Kidney (tissue), 14 donors: Measurements from ENCODE around the gene KMT2E. TPM values are rescaled to one million over a fixed set of nuclear protein-coding genes. Genes with fewer than 3 reads are reported as not detected.

ENCODE experiments used
- DNase-seq, 5 donors: peaks; one replicate each; pipeline ENCODE4 v3.0.0-alpha.2; 2013 to 2020
- FAIRE-seq: peaks from 2 replicates; lab custom pipeline; 2012; peaks lifted over from hg19 to GRCh38; lab: Jason Lieb, UNC
- H3K27ac ChIP-seq, 2 donors: one replicate each; pipeline ENCODE4 v1.7.0; 2013; ENCODE audit warnings: low read depth in 2 of 2, low read length in 2 of 2, inconsistent platforms in 1 of 2
- H3K27me3 ChIP-seq: one replicate; pipeline ENCODE4 v1.7.1; 2013; ENCODE audit warnings: low read length, inconsistent platforms; ENCODE audit not compliant: control insufficient read depth, insufficient read depth
- H3K36me3 ChIP-seq, 3 donors: one replicate each; pipeline versions ENCODE4 v1.7.0 to v1.7.1; 2013; ENCODE audit warnings: low read length in 3 of 3, control low read depth in 1 of 3, inconsistent platforms in 1 of 3; ENCODE audit not compliant: insufficient read depth in 3 of 3, control insufficient read depth in 2 of 3
- H3K4me1 ChIP-seq, 3 donors: one replicate each; pipeline versions ENCODE4 v1.7.0 to v1.7.1; 2013; ENCODE audit warnings: low read length in 3 of 3, inconsistent platforms in 1 of 3, low read depth in 1 of 3; ENCODE audit not compliant: control insufficient read depth in 2 of 3, insufficient read depth in 2 of 3
- H3K4me3 ChIP-seq, 3 donors: one replicate each; pipeline versions ENCODE4 v1.7.0 to v1.8.1; 2013; ENCODE audit warnings: low read length in 3 of 3, control low read depth in 1 of 3, inconsistent platforms in 1 of 3
- H3K9ac ChIP-seq, 3 donors: one replicate each; pipeline versions ENCODE4 v1.7.0 to v1.7.1; 2013; ENCODE audit warnings: low read length in 3 of 3, control low read depth in 1 of 3, inconsistent platforms in 1 of 3
- H3K9me3 ChIP-seq, 3 donors: one replicate each; pipeline versions ENCODE4 v1.7.0 to v1.7.1; 2013; ENCODE audit warnings: low read length in 3 of 3, control low read depth in 1 of 3, inconsistent platforms in 1 of 3; ENCODE audit not compliant: control insufficient read depth in 2 of 3, insufficient read depth in 1 of 3
- intact Hi-C: fragments of 100-400 bp; cut with DNase I; formaldehyde crosslinking; loops from one replicate; pipeline ENCODE4 v1.11.1; 2022
- polyA plus RNA-seq: library from polyadenylated mRNA; stranded (reverse); fragments of 350-450 nt; fragmentation: Illumina TruSeq; extraction: RNeasy Lipid Tissue Mini Kit (QIAGEN cat#74804); gene quantifications from one replicate; pipeline ENCODE4 v1.2.3, GENCODE V29; 2014; ENCODE audit warnings: low read depth, low replicate concordance; ENCODE audit not compliant: insufficient read depth
- total RNA-seq: library from RNA; stranded (reverse); fragmentation: NEBNext Ultra II Directional; extraction: Animal tissue kit (Norgen Biotek cat#: 25700); gene quantifications from one replicate; pipeline ENCODE4 v1.2.1, GENCODE V29; 2021
- TF ChIP-seq, protein P1 (sequence below): IDR thresholded peaks from 3 replicates; pipeline ENCODE4 v1.5.1; 2012; ENCODE audit warnings: mild to moderate bottlenecking, moderate library complexity, borderline replicate concordance; ENCODE audit not compliant: insufficient read depth; ENCODE audit errors: extremely low read depth
- donor health status: control.
- donor health status: control.
- donor health status: control.
- donor health status: control.
- donor health status: control.
- donor health status: DM: yes; HTN: yes; CAD: no.
- donor health status: Normal renal cell carcinoma (clear cell type).

KMT2E gene
- total and polyA plus RNA-seq, 2 donors from 2014 or later, result 7.2 to 106 TPM

DNA sequence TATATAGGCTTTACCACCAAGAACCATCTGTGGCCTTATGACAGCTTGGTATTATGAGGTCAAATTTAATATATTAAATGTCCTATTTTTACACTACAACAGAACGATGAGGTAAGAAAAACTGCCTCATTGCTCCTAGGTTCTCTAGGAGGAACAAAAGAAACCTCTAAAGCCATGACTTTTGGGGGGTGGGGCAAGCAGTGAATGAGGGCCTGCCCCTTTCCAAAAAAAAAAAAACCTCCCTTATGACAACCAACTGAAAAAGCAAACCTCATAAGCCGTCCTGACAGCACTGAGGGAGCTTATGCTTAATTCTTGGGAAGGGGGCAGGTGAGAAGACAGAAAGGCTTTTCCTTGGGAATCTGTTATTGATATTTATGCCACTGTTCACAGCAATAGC is 116.6 kb downstream of the KMT2E start:
- Histone ChIP-seq H3K27me3 (no peaks in the 10 kb centered on the region), H3K9ac (no peak overlapping the region), H3K9me3 (no peaks in the 10 kb centered on the region), H3K36me3 (peaks cover 0 to 5% (median 0%) of the 10 kb centered on the region in 3 donors), H3K4me3 (no peak overlapping the region), H3K27ac (no peak overlapping the region), H3K4me1 (peaks cover 0 to 6% (median 0%) of the 10 kb centered on the region in 3 donors)
- intact Hi-C loops, result no loop called here
- DNase-seq (no peak), FAIRE-seq (no peak)
- TF ChIP-seq, protein P1, sequence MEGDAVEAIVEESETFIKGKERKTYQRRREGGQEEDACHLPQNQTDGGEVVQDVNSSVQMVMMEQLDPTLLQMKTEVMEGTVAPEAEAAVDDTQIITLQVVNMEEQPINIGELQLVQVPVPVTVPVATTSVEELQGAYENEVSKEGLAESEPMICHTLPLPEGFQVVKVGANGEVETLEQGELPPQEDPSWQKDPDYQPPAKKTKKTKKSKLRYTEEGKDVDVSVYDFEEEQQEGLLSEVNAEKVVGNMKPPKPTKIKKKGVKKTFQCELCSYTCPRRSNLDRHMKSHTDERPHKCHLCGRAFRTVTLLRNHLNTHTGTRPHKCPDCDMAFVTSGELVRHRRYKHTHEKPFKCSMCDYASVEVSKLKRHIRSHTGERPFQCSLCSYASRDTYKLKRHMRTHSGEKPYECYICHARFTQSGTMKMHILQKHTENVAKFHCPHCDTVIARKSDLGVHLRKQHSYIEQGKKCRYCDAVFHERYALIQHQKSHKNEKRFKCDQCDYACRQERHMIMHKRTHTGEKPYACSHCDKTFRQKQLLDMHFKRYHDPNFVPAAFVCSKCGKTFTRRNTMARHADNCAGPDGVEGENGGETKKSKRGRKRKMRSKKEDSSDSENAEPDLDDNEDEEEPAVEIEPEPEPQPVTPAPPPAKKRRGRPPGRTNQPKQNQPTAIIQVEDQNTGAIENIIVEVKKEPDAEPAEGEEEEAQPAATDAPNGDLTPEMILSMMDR, result no peak

DNA sequence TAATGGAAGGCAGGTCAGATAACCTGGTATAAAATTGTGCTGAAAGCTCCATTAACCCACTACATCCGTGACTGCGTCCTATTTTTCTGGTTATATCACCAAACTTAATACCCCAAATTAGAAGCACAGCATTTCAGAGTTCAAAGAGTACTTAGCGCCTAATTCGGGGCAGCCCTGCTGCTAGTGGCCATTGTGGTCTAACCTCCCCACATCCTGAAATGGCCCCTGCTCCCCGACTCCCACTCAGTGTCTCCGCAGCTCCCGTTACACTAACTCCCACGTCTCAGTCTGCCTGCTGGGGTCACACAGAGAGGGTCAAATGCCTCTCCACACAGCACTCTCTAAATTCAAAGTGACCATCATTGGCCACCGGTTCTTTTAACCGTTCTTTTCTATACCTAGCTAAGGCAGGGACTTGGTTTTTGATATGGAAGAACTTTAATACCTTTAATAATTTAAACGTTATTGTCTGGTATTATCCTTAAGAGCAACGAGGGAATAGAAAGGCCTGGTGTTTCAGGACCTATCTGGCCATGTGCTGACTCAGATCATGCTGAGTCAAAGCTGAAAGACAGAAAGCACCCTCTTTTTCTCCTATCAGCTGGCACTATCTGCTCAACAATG is 117.1 kb downstream of the KMT2E start:
- DNase-seq (peak in 4 of 5 donors; percentile 54 to 59 (median 56)), FAIRE-seq (no peak)
- intact Hi-C loops, result no loop called here
- TF ChIP-seq, protein P1, result no peak
- no peak overlapping the region for H3K4me3 ChIP-seq
- H3K9me3 ChIP-seq, result no peaks in the 10 kb centered on the region
- peaks cover 0 to 3% (median 0%) of the 10 kb centered on the region in 3 donors for H3K36me3 ChIP-seq
- peaks cover 0 to 6% (median 0%) of the 10 kb centered on the region in 3 donors for H3K4me1 ChIP-seq
- no peak overlapping the region for H3K27ac ChIP-seq
- H3K27me3 ChIP-seq, result no peaks in the 10 kb centered on the region
- H3K9ac ChIP-seq, result no peak overlapping the region

DNA sequence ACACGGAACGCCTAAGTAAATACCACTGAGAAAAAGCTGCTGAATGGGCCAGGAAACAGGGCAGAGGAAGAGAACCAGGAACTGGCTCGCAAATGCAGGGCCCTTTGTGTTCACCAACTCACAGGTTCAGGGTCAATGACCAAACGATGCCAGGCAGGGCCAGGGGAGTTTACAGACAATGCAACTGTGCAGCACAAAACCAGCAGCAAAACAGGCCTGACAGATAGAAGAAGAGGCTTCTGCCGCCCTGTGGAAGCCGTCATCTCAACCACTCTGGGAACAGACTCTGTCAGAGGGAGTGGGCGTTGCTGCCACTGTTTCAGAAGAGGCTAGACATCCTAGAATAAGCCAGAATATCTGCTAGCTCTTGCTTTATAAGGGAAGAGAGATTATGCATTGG is 117.9 kb downstream of the KMT2E start:
- no peak overlapping the region for H3K4me3 ChIP-seq
- DNase-seq (peak in 4 of 5 donors; percentile 33 to 56 (median 44)), FAIRE-seq (no peak)
- intact Hi-C loops, result no loop called here
- H3K4me1 ChIP-seq, result peaks cover 0 to 6% (median 0%) of the 10 kb centered on the region in 3 donors
- no peak overlapping the region for H3K9ac ChIP-seq
- no peak overlapping the region for H3K27ac ChIP-seq
- no peaks in the 10 kb centered on the region for H3K27me3 ChIP-seq
- TF ChIP-seq, protein P1, result no peak
- no peaks in the 10 kb centered on the region for H3K9me3 ChIP-seq
- H3K36me3 ChIP-seq, result peaks cover 0 to 6% (median 0%) of the 10 kb centered on the region in 3 donors

DNA sequence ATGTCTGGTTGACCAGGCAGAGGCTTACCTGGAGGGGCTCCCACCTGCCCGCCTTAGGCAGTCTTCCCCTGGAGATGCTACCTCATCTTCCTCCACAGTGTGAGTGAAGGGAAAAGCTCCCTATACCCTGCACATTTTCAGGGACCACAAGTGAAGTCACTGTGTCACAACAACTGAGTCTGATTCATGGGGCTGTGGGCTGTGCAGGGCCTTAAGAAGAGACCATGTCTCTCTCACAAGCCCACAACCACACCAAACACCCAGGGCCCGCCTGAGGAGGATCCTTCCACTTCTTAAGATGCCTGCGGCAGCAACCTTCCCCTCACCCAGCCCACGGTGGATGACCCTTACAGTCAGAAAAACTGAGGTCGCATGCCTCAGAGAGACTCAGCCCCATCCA is 118.3 kb downstream of the KMT2E start:
- H3K9me3 ChIP-seq, result no peaks in the 10 kb centered on the region
- H3K4me3 ChIP-seq, result no peak overlapping the region
- H3K4me1 ChIP-seq, result peaks cover 0 to 6% (median 0%) of the 10 kb centered on the region in 3 donors
- TF ChIP-seq, protein P1, result no peak
- H3K27me3 ChIP-seq, result no peaks in the 10 kb centered on the region
- H3K27ac ChIP-seq, result no peak overlapping the region
- FAIRE-seq (no peak), DNase-seq (no peak)
- intact Hi-C loops, result no loop called here
- H3K9ac ChIP-seq, result no peak overlapping the region
- peaks cover 0 to 6% (median 0%) of the 10 kb centered on the region in 3 donors for H3K36me3 ChIP-seq
